GM21360 (cell line): Measurements from ENCODE around the gene EML6.
"Not testable (repeated sequence)": the region's sequence is repeated elsewhere in the genome, so short reads cannot be mapped to it uniquely, and the experiment has no call there.

ENCODE experiments used
- ATAC-seq: cut with Tn5 transposase; IDR thresholded peaks from one replicate; pipeline ENCODE4 v1.9.1; 2021; ENCODE audit warnings: mild to moderate bottlenecking, moderate library complexity; ENCODE audit not compliant: unreplicated experiment

EML6 gene

DNA sequence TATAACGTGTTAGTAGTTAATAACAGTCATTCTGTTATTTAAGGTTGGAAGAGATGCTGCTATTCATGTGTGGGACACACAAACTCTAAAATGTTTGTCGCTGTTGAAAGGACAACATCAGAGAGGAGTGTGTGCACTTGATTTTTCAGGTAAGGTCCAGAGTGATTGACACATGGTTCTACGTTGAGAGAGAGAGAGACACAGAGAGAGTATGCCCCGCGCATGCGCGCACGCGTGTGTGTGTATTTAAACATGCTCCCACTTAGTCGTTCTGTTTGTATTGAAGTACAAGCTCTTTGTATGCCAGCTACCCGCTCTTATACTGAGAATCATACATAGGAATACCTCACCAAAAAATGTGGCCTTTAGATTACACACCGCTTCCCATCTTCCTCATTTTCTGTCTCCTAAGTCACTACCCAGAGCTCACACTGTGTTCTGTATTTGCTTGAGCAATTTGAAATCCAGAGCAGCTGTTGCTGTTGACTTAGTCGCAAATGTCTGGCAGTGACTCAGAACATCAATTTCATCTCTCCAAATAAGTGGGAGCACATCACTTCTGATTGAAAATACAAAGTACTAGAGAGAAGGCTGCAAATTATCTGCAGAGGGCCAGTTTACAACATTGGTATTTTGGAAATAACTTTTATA lies 148.1 kb downstream of the EML6 start:
- no peak for ATAC-seq

DNA sequence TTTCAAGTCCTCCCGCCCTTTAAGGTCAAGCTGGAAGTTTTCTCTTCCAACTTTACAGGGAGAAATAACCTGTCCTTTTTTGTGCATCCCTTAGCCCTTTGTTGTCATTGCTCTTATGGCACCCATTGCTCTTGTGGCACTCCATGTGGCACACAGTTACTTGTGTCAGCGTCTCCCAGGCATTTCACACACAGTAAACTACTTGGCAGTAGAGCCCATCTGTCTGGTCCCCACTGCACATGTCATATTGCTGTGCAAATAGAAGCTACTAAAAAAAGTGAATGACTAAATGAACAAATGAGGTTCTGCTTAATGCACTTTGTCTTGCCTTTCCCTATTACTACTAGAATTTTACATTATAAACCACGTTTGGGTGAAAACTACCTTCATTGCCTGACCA lies 149.3 kb downstream of the EML6 start:
- ATAC-seq = no peak

DNA sequence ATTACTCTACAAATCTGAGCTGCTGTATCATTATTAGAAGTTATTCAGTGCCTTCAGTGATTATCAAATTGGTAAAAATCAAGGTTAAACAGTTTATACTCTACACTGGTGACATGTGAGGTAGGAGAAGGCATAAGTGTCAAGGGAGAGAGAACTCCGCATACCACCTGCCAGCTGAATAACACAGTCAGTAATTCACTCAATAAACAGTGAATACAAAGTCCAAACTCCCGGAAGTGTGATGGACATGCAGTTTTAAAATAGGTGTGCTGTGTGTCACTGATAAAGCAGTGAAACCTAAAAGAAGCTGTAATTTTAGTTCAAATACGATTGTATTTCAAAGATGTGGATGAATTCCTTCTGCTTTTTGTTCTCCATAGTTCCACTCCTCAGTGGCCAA lies 149.8 kb downstream of the EML6 start:
- not testable (repeated sequence) for ATAC-seq

DNA sequence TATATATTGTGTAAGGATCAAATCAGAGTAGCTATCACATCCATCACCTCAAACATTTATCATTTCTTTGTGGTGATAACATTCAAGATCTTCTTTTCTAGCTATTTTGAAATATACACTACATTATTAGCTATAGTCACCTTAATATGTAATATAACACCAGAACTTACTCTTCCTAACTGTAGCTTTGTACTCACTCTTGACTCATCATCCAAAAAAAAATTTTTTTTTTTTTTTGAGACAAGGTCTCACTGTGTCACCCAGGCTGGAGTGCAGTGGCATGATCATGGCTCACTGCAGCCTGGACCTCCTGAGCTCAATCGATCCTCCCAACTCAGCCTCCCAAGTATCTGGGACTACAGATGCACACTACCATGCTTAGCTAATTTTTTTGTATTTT lies 153.3 kb downstream of the EML6 start:
- ATAC-seq = no peak

DNA sequence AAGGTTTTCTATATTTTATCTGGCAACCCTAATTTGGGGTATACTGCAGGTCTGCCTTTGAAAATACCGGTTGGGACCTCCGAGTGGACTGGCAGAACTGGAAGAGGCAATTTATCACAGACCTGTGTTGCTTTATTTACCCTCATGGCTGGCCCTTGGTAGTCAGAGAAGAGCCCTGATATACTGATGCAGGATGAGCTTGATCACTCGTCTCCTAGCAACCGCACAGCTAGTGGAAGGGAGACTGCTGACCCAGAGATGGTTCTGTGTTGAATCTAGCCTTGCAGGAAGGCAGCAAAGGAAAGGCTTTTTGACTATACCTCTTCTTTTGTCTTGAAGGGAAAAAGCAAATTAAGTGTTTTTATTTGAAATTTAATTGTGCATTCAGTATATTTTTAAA lies 154.7 kb downstream of the EML6 start:
- no peak for ATAC-seq

DNA sequence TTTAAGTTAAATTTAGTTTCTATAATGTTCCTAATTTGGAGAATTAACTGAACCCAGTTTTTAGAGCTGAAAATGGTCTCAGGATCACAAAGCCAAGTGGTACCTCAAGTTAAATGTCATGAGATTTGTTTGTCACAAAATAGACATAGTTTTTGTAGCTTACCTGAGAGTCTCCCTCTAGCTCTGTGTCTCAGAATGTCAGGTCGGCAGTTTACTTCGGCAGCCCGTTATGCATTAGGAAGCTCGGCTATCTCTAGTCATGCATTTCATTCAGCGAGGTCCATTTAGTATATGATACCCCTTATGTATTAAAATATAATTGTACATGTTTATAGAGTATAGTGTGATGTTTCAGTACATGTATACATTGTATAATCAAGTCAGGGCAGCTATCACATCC lies 155.6 kb downstream of the EML6 start:
- no peak for ATAC-seq

DNA sequence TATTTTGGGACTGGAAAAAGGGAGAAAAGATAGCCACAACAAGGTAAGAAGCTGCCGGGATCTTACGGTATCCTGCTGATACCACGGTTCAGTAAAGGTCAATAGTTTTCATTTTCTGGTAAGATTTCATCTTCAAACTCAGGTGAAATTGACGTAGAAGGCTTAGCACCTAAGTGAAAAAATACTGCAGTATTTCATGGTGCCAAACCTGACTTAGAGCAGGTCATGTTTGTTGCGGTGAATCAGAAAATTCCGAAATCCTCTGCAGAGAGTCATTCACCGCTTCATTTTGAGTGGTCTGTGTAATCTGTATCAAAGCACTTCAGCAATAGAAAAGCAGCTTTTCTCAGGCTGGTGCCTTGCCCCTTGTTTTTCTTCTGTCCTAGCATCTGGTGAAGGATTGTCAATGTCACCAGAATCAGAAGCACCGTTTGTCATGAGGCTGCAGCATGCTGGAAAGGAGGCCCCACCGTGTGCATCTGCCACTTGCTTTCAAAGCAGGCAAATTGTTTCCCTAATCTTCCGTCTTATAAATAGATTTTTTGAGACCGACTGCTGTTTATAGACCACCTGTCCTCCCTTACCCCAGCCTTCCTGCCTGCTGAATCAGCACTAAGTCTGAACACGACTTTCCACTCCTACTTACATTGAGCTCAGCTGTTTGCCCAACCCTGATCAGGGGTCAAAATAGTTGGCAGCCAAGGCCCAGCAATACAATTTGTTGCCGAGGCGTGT lies 156.3 kb downstream of the EML6 start:
- no peak for ATAC-seq

DNA sequence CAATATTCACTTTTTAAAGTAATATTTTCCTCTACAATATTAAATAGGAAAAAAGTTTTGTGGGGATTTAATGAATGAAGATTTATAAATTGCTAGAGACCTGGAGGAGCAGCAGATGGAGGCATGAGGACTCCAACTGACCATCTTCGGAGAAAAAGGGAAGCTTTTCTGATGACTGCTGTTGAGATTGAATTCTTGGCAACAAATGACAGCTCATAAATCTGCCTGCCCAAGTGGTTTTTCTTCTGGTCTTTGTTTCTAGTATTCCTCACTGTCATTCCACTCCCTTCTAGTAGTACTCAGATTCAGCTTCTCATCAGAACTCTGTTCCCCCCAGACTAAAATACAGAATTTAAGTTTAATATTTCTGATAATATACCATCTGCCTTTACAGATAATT lies 157.0 kb downstream of the EML6 start:
- no peak for ATAC-seq

DNA sequence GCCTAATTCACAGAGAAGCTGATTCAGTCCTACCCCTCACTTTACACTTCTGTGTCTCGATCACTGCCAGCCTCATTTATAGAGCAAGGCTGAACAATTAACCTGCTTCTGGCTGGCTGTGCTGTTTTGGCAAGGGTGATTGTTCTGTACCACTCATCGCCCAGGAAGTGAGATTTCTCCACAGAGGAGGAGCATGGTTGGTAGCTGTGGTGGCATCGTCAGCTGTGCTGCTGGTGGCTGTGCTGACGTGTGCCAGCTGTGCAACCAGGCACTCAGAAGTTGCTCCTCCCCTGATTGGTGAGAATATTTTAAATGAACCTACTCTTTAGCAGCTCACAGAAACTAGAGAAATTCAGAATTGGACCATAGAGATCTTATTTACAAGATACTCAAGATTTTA lies 158.3 kb downstream of the EML6 start:
- no peak for ATAC-seq

DNA sequence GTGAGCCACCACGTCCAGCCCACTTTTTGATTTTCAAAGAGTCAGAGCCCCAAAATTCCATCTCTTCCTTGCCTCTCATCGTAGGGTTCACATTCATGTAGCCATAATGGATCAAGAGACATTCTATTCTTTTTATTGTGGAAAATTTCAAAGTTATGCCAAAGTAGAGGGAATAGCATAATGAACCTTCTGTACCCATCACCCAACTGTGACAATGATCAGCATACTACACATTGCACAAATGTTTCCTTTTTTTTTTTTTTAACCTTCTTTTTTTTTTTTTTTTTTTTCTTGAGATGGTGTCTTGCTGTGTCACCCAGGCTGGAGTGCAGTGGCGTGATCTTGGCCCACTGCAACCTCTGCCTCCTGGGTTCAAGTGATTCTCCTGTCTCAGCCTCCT lies 162.4 kb downstream of the EML6 start:
- no peak for ATAC-seq

DNA sequence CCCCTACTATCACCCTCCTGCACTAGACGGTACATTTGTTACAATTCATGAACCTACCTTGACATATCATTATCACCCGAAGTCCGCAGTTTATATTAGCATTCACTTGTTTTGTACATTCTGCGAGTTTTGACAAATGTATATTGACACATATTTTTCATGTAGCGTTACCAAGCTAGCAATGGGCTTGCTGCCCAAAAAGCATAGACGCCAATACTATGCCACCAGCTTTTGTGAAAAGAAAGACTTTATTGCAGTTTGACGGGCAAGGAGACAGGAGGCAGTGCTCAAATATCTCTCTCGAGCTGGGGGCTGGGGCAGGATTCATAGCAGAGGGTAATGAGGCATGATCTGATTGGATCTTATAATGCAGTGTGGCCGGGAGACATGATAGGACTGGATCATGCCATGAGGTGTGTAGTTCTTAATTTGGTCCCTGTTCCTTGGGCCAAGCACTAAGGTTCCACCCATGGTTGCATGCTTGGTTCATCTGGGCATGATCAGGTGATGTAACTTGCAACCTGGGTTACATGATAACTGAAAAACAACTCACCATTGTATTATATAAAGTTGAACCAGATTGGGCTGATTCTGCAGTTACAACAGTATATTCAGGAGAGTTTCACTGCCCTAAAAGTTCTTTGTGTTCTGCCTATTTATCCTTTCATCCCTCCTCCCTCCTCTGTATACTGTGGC lies 164.5 kb downstream of the EML6 start:
- no peak for ATAC-seq

DNA sequence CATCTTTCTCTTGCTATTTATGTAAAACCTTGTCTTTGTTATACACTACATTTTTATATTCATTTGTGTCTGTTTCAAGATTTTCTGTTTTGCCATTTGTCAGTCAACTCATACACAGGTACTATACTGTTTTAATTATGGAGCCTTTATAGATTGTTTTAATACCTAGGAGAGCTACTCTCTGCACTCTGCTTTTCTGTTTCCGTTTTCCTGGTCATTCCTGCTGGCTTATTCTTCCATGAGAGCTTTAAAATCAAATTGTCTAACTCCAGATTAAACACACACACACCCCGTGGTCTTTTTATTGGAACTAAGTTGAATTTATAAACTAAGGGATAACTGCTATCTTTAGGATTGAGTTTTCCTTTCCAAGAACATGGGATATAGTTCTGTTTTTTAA lies 165.6 kb downstream of the EML6 start:
- ATAC-seq = no peak

DNA sequence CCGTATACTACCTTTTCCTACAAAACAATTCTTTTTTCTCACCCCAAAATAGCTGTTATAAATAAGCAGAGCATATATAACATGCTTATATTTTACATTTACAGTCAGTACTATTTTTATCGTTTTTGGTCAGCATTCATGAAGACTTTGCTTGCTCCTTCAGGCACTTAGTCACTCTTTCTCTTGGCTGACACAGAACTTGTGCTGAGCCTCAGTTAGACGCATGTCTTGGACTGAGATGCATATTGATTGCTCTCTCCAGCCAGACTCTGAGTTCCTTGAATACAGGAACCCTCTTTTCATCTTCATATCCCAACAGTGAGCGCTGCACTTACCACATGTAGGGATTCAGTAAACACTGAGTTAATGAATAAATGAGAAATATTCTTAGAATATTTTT lies 168.4 kb downstream of the EML6 start:
- ATAC-seq = no peak

DNA sequence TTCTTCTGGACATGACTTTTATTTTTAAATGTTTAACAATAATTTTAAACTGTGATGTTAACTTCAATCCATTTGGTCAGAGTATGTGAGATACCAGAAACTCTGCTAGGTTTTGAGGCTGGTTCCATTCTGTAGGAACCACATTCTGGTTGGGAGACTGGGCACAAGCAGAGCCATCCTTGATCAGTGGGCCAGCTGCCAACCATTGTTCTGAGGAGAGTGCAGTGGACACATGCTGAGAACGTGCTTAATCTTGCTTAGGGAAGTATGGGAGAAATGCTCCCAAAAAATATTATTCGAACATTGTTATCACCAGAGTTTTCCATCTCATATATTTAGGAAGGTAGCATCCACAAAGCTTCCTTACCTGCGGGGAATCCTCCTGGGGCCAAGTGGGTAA lies 171.0 kb downstream of the EML6 start:
- no peak for ATAC-seq

DNA sequence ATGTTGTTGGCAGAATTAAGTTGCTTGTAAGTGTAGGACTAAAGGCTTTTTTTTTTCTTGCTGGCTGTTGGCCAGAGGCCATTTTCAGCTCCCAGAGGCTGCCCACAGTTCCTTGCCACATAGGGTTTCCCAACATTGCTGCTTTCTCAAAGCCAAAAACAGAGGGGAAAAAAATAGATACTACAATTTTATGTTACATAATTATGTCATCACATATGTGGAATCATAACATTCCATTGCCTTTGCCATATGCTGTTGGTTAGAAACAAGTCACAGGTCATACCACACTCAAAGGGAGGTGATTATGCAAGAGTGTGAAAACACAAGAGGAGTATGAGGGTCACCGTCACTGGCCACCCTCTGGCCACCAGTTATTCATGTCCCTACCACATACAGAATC lies 172.3 kb downstream of the EML6 start:
- no peak for ATAC-seq

DNA sequence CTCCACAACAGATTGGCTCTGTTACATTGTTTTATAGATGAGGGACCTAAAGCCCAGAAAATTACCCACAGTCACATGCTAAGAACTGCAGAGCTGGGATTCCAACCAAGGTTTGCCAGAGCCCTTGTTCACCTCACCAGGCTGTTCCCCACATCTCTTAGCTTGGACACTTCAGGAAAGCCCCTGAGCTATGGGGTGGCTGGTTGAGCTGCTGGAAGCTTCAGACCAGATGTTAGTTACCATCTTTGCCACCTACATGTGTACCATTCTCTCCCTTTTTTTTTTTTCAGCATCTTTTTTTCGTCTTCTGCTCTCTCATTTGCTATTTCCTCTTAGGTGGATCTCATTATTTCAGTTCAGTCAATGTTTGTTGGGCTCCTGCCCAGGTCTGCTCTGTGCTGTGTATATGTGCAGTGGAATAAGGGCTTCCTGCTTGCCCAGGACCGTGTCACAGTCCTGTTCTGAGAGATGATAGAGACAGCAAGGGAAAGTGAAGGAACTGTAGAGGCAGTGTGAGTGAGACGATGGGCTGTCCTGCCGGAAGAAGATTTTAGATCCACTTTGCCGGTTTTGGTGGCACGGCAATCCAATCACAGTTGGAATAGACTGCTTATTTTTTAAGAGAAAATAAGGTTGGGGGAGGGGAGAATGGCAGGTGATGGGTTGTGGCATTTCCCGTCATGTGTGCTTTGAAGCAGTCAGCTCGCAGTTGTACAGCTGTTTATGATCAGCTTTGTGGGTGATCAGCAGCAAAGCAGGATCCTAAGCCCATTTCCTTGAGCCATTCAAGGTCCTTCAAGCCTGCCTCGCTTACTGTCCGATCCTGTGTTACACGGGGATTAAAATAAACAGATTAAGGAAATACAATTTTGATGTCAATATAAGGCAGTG lies 174.2 kb downstream of the EML6 start:
- ATAC-seq = no peak

DNA sequence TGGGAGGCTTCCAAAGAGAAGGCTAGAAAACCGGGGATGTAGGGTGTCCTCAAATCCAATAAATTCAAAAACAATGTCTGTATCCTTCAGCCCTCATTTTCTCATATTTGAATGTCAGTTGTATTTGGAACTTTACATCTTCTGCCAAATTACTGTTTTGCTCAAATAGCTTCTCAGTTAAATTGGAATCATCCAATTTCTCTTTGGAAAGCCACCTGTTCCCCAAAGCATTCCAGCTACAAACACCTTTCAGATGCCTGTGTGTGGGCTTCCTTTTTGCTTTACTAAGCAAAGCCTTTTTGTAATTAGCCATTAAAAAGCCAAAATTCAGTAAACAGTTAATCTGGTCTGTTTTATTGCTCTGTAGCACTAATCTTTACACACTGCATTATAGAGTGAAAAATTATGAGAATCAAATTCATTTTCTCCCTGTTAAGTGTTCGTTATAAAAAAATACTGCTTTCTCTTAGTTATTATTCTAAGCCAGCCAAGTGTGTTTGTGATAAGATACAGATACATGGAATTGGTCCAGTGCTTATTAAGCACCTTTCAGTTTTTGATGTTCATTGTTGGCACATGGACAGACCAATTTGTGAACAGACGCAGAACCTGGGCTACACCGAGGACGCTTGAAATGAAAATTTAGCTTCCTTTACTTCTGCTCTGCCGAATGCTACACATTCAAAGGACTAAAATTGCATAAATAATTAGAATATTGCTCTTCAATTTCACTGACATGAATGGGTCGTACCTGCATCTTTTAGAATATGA lies 175.2 kb downstream of the EML6 start:
- no peak for ATAC-seq

DNA sequence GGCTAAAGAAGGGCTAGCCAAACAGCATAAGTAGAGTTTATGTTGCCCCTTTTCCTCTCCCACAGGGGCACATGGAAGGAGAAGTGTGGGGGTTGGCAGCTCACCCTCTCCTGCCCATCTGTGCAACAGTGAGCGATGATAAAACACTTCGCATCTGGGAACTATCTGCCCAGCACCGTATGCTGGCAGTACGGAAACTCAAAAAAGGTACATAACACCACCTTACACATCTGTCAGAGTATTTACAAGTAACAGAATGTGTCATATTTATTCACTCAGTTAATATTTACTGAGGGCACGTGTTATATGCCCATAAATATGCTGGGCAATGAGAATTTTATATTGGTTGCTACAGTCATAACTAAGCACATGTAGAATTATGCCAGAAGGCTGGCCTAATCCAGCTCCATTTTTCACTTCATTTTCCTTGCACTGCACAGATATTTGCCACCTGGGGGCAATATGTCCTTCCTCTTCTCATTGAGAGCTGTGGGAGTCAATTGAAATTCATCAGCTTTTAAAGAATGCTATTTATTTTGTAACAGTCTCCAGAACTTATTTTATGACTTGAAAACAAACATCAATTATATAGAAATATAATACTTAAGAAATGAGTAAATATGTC lies 176.2 kb downstream of the EML6 start:
- ATAC-seq = no peak

DNA sequence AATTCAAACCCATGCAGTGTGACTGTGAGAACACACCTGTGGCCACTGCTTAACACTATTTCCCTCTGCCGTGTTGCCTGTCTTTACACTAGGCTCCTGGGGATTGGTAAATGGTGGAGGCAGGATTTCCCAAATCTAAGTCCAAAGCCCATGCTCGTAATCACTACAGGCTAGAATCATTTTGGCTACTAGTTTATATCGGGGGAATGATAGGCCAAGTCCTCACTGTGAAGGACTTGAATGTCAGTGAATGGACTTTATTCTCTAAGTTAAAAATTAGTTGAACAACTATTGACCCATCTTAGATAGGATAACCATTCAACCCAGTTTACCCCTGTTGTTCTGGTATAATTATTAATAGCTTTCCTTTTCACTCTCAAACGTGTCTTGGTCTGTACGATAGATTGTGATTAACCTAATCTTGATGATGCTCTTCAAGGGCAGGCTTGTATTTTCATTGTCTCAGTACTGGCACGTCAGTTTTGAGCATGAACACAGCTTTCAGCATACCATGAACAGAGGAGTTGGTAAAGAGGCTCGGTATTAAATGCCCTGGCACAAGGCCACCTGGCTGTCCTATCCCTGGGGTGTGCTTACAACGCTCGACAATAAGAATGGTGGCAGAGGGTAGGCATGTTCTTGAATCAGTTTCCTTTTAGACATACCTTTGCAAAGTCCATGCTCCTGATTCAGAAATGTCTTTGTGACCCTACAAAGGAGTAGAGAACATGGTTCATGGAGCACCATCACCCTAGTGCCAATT lies 177.9 kb downstream of the EML6 start:
- ATAC-seq = no peak
